Left forelimb (tissue), 1 donor: ENCODE data around the gene COL19A1.
"Not testable (repeated sequence)": the region's sequence is repeated elsewhere in the genome, so short reads cannot be mapped to it uniquely, and the experiment has no call there.

Source experiments
- DNase-seq: peaks from one replicate; pipeline ENCODE4 v3.0.0-alpha.2; 2018; ENCODE audit warnings: low spot score

Gene COL19A1

GRCh38 chr6:69965974-69966373 is 99.6 kb downstream of the COL19A1 start:
- not testable (repeated sequence) for DNase-seq

DNA sequence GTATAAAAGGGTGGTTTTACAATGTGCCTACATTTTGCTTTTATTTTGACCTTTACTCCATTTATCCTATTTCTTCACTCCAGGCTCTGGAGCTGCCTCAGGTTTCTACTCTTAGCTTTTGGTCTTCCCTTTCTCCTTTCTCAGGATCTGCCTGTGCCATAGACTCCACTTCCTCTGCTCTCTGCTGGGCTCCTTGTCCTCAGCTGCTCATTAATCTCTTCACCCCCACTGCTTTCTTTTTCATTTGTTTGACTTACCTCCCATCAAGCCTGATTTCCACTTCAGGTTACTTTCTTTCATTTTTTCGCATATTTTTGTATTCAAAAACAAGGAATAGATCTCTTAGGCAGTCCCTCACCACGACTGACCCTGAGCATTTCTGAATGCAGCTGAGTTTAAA is 106.8 kb downstream of the COL19A1 start:
- no peak for DNase-seq

GRCh38 chr6:69973763-69974162 is 107.4 kb downstream of the COL19A1 start:
- no peak for DNase-seq

GRCh38 chr6:69974193-69974592 is 107.8 kb downstream of the COL19A1 start:
- DNase-seq = no peak

- DNase-seq = no peak
Measured at GRCh38 chr6:69976591-69977090, 110.3 kb downstream of the COL19A1 start.

- DNase-seq = no peak
Measured at GRCh38 chr6:69980624-69981023, 114.3 kb downstream of the COL19A1 start.

- DNase-seq = no peak
Measured at GRCh38 chr6:69984506-69984905, 118.2 kb downstream of the COL19A1 start.

DNA sequence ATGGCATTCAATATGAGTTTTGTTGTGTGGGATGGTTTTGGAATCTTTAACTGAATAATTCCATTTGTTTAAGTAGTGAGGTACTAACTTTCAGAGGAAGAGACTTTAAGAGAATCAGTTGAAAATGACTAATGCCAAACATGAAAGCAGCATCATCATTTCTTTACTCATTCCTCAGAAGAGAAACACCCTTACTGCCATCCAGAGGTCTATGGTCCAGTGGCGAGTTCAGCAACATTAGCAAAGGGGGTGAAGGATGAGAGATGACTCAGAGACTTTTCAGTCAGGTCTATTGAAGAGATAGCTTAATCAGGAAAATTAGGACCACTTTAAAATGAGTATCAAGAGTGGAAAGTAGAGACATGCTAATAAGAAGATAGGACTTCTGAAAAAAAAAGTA is 118.8 kb downstream of the COL19A1 start:
- no peak for DNase-seq

DNA sequence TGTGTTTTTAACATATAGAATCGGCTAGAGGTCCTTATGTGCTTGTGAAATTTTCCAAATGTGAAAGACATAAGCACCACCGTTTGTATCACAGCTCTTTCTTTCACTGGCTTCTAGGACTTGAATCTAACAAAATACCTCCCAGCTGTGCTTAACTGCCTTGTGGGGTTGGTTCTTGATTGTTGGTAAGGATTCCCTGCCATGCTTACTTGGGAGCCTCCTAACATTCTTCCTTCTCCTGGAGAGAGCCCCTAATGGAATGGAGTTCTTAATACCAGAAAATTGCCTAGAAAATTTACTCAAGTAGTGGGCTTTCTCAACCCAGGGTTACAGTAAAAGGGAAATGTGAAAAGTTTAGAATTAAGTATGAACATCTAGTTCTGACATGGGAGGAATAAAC is 121.2 kb downstream of the COL19A1 start:
- DNase-seq = no peak

- DNase-seq = no peak
Measured at GRCh38 chr6:69988458-69989126, 122.2 kb downstream of the COL19A1 start.

DNA sequence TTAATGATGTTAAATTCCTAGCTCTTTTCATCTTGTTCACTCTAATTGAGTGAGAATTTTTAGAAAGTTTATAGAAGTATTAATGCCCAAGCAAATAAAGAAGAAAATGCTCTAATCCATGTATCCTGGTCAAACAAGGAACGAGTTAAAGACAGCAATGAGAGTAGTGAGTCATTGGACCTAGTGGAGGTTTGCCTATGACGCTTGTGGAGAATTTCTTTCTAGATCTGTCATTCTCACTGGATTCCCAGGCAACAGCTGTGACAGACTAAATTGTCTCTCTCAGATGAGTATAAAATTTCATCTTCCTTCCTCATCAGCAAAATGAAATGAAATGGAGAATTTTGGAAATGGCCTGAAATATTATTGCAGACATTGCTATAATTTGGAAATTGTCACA is 127.9 kb downstream of the COL19A1 start:
- no peak for DNase-seq

GRCh38 chr6:70008189-70008588 is 141.8 kb downstream of the COL19A1 start:
- no peak for DNase-seq

DNA sequence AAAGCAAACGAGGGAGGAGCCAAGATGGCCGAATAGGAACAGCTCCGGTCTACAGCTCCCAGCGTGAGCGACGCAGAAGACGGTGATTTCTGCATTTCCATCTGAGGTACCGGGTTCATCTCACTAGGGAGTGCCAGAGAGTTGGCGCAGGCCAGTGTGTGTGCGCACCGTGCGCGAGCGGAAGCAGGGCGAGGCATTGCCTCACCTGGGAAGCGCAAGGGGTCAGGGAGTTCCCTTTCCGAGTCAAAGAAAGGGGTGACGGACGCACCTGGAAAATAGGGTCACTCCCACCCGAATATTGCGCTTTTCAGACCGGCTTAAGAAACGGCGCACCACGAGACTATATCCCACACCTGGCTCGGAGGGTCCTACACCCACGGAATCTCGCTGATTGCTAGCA is 144.0 kb downstream of the COL19A1 start:
- not testable (repeated sequence) for DNase-seq

- DNase-seq = not testable (repeated sequence)
Measured at GRCh38 chr6:70023201-70023600, 156.8 kb downstream of the COL19A1 start.

DNA sequence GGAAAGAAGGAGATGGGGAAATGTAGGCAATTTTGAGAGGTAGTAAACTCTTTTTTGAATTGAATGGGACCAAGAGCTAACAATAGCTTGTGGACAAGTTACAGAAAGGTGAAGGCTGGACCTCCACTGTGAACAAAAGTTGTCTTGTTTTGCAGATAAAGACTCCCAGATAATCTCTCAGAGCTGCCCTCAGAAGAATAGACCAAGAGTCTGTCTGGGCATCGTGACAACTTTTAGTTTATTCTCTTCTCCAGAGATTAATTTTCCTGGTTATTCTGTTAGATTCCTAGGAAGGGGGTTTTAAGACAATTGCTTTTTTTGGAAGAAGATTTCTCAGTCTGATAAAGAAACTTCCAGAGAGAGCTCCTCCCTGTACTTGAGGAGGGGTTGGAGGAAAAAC is 161.9 kb downstream of the COL19A1 start:
- DNase-seq = no peak

DNA sequence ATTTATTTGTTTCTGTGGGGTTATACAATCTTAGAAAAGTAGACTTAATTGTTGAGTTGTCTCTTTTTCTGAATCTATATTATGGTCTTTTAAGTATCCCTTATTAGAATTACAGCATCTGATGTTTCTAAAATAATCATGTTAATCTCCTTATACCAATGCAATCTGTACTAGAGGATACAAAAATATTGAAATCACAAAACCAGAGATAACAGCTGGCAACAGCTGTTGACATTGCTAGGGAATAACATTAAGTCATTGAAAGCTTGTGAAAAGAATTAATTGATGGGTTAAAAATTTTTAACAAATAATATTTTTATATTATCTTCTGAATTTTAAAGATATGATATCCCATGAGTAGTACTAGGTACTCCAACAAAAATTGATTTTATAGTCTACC is 162.6 kb downstream of the COL19A1 start:
- no peak for DNase-seq

GRCh38 chr6:70033781-70034180 is 167.4 kb downstream of the COL19A1 start:
- DNase-seq = no peak

DNA sequence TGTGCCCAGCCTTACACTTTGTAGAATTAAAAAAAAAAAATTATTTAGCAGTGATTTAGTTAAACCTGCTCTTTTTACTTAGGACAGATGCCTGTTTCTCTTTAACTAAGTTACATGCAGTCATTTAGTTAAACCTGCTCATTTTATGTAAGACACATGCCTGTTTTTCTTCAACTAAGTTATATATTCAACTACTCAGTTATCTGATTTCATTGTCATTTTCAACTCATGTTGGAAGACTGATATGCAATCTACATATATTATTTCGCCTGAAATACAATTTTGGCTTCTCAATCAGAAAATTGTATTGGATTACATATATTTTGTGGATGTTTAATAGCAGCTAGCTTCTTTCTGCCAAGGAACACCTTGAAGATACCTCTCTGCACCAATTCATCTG is 171.1 kb downstream of the COL19A1 start:
- DNase-seq = no peak

DNA sequence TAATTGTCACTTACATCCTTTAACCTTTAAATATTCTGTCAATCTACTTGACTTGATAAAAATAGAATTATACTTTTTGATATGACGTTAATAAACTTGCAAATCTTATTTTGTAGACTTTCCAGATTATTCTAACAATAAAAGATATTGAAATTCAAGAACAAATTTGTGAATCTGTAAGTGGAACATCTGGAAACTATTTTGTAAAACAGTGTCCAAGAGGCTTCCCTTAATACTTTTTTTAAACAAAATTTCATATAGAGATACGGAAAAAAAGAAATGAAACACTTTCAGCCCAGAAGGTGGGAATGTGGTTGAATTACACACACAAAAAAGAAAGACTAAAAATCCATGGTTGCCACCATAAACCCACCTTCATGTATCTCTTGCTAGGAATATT is 174.4 kb downstream of the COL19A1 start:
- no peak for DNase-seq

DNA sequence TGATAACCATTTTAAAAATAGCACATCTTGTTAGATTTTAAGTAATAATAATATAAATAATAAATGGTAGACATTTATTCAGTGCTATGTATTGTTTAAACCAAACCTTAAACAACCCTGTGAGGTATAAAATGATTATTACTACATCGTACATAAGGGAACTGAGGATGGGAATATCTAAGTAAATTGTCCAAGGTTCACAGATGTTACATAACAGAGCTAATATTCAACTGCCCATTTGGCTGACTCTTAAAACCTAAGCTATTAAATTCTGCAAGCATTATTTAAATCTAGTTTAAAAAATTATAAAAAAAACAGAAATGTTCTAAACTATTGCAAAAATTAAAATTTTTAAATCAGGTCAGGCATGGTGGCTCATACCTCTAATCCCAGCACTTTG is 175.1 kb downstream of the COL19A1 start:
- no peak for DNase-seq

GRCh38 chr6:70045413-70045812 is 179.1 kb downstream of the COL19A1 start:
- DNase-seq = no peak

DNA sequence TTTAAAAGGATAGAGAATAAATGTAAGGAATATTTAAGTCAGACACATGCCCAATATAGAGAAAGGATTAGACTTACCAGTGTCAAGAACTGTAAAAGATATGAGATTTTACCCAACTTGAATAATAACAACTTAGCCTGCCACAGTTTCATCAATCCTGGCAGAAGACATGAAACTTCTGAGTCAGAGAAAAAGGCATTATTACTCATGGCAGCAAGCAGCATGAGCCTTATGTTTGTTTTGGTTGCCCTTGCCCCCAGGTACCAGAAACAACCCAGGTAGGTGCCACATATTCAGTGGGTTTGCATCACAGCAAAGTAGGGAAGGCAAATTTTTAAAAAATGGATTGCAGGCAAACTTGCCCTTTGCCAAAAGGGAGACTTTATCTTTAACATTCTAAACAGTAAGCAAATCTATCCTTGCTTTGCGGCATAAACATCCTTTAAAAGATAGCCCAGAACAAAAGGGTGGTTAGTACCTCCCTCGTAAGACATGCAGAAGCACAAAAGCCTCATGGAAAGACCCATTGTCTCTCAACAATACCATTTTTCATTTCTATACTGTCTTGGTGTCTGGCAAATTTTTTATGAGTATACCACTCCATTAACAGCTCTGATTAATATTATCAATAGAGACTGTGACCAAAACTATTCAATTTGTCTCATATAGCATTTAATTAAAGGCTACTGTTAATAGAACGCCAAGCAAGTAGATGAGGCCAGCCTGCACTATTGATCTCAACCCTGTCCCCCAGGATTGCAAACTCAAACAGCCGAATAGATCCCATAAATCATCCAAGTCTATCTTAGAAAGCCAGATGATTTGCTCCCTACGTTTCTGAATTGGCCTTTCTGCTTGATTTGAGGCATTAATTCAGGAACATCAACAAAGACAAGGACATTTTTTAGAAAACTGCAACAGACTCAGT is 185.1 kb downstream of the COL19A1 start:
- no peak for DNase-seq

DNA sequence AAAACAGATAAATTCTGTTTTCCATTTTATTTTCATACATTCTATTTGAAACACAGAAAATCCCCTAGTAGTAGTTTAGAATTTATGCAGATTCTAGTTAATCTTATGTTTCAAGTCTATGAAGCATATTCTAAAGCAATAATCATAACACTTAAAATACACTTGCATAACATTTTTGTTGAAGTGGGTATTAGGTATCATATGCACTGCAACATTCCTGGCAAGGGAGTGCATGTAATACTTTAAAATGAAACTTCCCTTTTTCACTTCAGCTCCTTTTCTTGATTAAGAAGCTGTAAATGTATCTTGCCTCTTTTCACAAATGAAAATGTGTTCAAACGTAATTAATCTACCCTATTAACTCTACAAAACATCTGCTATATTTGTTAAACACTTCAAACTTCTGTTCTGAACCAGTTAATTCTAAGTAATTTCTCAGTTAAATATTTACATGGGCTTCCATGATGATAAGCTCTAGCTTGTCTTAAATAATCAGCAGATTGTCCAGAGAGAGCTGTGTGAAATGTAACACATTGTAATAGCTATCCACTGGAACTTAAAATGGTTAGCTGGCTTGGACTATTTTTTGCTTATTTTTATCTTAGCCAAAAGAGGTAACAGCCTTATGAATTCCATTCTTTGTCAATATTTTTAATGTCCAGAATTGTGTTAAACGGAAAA is 192.8 kb downstream of the COL19A1 start:
- DNase-seq = no peak
